Stimulated activated CD8-positive, alpha-beta memory T cell treated with anti-CD3 and anti-CD28 coated beads, Interleukin-4, amount 100 ng/mL, for 48 hours (primary cell): ENCODE measurements around the gene PDZD7.

ENCODE experiments used
- DNase-seq: peaks from one replicate; pipeline ENCODE4 v3.0.0-alpha.2; 2020

PDZD7 gene

DNA sequence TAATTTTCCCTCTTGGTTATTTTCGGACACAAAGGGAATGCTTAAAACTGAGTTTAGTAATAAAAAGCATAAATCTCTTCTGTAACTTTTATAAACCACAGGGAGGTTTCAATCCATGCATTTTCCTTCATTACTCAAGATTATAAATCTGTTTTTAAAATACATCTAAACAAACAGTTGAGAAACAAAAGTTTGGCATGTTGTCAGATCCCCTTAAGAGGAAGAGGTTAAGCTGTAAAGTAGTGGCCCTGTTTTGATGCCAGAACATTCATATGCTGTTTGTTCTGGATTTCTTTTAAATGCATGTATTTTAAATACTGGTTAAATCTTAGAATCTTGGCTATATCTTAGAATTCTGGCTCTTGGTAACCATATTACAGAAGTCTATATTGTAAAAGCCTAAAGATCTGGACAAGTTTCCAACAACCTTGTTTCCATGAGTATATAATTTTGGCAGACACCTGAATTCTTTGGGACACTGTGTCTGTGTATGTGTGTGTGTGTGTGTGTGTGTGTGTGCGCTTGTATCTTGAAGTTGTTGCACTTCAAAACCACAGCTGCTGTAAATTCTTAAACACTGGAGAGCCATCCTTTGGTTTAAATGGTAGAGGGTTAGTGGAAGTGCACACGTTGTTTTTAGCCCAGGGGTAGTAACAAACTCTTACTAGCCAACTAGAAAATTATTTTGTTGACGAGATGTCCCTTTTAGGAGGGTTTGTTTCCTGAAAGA is 68.4 kb downstream of the PDZD7 start:
- no peak for DNase-seq

DNA sequence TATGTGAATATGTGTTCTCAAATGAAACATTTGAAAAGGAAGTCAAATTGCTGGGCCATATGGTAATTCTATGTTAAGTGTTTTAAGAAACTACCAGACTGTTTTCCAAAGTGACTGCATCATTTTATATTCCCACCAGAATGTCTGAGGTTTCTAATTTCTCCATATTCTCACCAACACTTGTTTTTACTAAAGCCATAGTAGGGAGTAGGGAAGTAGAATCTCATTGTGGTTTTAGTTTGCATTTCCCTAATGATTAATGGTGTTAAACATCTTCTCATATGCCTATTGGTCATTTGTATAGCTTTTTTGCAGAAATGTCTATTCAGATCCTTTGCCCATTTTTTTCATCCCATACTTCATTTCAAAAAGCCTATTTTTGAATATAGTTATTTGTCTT is 70.7 kb downstream of the PDZD7 start:
- no peak for DNase-seq
